LoVo (cell line): ENCODE measurements around the gene TTF2.

Experiments
- DNase-seq: peaks from one replicate; pipeline ENCODE4 v3.0.0-alpha.2; 2016; ENCODE audit warnings: low spot score

The TTF2 gene

DNA sequence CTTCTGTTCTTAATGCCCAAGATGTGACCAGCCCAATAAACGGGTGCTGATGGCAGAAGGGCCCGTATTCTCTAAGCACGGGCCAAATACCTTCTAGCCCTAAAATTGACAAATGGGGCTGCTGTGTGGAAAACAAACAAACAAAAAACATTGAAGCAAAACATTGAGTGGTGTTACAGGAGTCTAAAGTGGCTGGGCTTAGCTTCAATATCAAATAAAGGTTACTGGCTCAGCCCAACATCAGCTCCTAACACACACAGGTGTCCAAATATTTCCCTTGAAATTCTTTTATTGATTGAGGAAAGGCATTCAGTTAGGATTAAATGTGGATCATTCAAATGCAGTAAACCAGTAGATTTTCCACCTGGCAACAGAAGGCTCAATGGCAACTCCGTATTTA lies 13.3 kb upstream of the TTF2 start:
- DNase-seq, result no peak

DNA sequence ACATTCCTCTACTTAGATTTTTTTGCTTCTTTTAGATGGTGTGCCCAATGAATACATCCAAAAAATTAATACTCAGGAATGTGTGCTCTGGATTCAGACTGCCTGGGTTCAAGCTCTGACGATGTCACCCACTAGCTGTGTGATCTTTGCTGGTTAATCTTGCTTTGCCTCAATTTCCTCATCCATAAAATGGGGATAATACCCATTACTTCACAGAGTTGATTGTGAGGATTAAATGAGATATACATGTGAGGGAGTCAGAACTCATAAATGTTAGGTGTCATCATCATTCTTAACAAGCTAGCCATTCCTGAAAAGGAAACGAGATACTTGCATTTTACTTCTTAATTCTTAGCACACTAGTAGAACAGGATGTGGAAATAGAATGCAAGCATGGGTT lies 12.9 kb upstream of the TTF2 start:
- no peak for DNase-seq

- no peak for DNase-seq
Measured at GRCh38 chr1:117049857-117050256, 10.3 kb upstream of the TTF2 start.

DNA sequence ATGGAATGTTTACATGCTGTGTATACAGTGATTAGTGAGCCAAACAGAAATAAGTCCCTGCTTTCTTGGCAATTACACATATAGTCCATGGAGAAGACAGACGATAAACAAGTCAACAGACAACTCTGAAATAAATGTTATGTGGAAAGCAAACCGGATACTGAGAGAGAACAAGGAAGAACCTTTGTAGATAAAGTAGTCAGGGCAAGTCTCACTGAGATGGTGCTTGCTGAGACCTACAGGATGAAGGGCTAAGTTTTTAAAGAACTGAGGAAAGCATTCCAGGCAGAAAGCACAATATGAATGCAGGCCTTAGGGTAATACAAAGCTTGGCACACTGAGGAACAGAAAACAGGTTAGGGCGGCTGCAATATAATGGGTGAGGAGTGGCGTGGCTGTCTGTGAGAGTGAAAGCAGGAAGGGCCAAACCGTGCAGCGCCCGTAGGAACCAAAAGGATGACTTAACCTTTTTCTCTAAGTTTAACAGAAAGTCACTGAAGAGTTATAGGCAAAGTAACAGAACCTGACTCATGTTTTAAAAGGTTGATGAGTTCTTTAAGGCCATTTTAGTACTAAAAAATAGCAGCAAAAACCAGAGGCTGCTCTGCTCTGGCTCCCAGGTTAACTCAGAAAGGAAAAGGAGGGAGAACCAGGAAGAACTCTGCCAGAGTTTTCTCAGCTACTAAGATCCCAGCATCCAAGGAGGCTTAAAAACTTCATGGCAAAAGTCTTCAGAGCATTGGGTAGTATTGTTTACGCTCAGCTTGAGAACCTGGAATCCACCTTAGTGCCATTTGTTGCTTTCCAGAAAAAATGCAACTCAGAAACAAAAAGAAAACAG lies 8.7 kb upstream of the TTF2 start:
- DNase-seq, result no peak

DNA sequence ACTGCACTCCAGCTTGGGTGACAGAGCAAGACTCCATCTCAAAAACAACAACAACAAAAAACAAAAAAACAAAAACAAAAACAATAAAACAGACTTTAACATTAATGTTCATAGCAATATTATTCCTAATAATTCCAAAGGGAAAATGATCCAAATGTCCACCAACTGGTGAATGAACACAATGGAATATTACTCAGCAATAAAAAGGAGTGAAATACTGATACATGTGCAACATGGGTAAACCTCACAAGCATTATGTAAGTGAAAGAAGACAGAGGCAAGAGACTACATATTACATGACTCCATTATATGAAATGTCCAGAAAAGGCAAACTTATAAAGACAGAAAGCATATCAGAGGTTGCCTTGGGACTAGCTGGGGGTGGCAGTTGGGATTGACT lies 6.1 kb upstream of the TTF2 start:
- no peak for DNase-seq

DNA sequence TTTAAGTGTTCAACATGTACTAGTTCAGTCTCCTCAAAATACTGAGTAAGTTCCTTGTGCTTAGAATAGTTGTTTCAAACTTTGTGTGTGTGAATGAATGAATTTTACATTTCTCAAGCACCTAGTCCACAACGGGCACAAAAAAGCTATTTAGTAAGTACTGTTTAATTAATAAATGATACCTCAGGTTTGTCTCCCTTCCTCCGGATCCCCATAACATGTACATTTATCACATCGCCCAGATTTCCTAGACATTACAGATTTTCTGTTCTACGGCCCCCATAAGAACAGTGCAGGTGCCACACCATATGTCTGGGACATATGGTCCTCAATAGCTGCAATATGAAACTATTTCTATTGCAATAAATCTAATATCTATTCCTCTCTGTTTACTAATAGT lies 1.3 kb upstream of the TTF2 start:
- DNase-seq, result no peak

GRCh38 chr1:117059334-117059677 lies 820 bp upstream of the TTF2 start:
- DNase-seq, result peak; percentile 46

GRCh38 chr1:117060441-117061317 lies 553 bp downstream of the TTF2 start:
- peak; percentile 48 for DNase-seq

- no peak for DNase-seq
Measured at GRCh38 chr1:117061986-117062415, 1.9 kb downstream of the TTF2 start.

GRCh38 chr1:117066367-117066766 lies 6.2 kb downstream of the TTF2 start:
- DNase-seq, result no peak

DNA sequence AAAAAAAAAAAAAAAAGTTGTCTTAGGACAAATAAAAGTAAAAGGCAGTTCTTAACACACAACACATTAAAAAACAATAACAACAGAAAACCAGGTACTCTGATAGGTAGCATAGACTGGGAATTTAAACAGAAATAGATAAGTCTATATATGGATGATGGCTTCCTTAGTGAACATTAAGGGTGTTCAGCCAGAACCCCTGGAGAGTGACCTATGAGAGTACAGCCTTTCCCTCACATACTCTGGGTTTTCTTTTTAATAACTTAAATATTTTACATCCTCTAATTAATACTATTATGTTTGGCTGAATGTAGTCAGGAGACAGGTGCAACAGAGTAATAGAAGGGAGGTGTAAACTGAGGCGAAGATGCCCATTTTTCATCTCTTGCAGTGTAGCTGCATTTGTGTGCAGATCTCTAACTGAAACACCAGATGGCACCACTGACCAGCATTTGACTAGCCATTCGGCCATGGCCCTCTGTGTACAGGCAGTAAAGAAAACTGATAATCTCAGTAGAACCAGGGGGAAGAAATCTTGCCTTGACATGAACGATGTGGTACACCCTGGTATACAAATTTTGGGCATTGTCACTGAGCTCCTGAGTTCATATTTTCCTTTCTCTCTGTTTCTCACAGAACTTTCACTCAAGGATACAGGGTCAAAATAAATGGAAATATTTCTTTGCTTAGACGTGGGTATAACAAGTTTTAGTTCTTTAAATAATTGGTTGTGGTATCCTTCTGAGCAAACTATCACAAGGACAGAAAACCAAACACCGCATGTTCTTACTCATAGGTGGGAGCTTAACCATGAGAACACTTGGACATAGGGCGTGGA lies 7.6 kb downstream of the TTF2 start:
- peak; percentile 59 for DNase-seq

- DNase-seq, result no peak
Measured at GRCh38 chr1:117068580-117068979, 8.5 kb downstream of the TTF2 start.

- no peak for DNase-seq
Measured at GRCh38 chr1:117069220-117069844, 9.2 kb downstream of the TTF2 start.

GRCh38 chr1:117070124-117070523 lies 10.0 kb downstream of the TTF2 start:
- no peak for DNase-seq

GRCh38 chr1:117076648-117077047 lies 16.5 kb downstream of the TTF2 start:
- DNase-seq, result no peak

GRCh38 chr1:117077267-117077666 lies 17.1 kb downstream of the TTF2 start:
- peak; percentile 31 for DNase-seq

- no peak for DNase-seq
Measured at GRCh38 chr1:117079737-117080136, 19.6 kb downstream of the TTF2 start.

DNA sequence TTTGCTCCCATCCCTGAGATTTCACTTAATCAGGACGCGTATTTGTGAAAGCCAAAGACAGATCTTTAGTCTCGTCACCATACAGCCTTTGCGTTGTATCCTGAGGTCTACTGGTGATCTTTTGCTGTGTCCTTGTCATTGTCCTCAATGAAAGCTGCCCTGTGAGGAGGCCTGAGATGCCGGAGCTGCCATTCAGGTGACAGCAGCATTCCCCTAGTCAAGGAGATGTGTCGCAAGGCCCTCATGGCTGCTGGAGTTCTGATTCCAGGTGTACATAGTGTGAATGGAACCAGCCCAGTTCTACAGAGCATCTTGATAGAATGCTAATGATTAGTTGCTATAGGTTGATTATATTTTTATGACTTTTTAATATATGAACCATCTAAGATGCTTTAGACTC lies 24.1 kb downstream of the TTF2 start:
- DNase-seq, result no peak

GRCh38 chr1:117087686-117088085 lies 27.6 kb downstream of the TTF2 start:
- DNase-seq, result no peak

DNA sequence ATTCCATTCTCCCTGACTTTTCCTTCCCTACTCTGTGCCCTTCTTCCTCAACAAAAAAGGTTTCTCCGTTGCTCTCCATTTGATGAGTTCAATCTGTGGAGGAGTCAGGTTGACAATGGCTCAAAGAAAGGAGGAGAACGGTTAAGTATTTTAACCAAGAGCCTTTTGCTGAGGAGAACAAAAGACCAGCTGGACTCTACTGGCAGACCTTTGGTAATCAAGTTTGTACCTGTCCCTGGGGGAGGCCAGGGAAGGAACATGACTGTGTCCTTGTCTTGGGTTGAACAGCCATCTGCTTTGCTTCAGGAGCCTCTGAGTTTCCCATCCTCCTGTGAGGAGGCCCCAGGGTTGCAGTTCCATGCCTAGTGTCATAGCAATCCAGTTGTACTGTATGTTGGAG lies 29.9 kb downstream of the TTF2 start:
- no peak for DNase-seq

DNA sequence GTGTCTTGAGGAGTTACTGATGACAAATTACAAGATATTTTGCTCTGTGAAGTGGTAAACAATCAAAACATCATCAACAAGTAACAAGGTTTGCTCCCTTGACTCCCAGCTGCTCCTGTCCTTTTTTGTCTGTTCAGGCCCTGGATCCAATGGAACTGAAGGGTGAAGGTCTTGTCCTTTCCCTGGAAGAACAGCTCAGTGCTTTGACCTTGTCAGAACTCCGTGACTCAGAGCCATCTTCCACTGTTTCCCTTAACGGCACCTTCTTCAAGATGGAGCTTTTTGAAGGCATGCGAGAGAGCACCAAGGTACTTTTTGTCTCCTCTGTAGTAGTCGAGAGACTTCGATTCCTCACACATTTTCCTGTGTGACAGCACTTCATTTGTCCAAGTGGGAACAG lies 32.5 kb downstream of the TTF2 start:
- DNase-seq, result no peak

DNA sequence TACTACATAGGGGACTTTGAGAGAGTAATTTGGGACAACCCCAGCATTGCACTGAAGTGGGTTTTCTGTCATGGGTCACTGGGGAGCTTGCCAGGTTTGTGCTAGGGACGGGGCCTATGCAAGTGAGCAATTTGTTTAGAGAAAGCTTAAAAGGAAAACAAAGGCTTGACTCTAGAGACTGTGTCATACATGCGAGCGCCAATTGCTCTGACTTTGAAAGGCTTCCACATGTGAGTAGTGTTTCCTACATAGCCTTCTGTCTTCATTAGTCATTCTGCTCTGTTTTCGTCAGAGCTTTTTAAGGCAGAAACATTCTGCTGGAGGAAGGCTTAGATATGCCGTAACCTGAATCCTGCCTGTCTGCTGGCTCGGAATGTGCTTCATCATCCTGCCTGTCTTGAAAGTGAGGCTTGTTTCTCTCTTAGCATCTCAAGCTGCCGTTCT lies 33.0 kb downstream of the TTF2 start:
- no peak for DNase-seq
